H9 (cell line): ENCODE measurements around the gene PRADC1. TPM values are rescaled to one million over a fixed set of nuclear protein-coding genes. Genes with fewer than 3 reads are reported as not detected.

Source experiments
- DNase-seq: peaks from one replicate; pipeline ENCODE4 v3.0.0-alpha.2; 2017
- H2AFZ ChIP-seq: one replicate; pipeline ENCODE4 v1.6.1; 2013; ENCODE audit warnings: mild to moderate bottlenecking, low read length, control low read depth, moderate library complexity
- H2AK5ac ChIP-seq: 2 replicates; pipeline ENCODE4 v1.6.1; 2013; ENCODE audit warnings: low read length, control low read depth, mixed read lengths; ENCODE audit not compliant: insufficient read length
- H2BK120ac ChIP-seq: one replicate; pipeline ENCODE4 v1.6.1; 2013; ENCODE audit warnings: low read depth, mild to moderate bottlenecking, low read length, control low read depth, inconsistent platforms; ENCODE audit not compliant: poor library complexity, severe bottlenecking
- H2BK12ac ChIP-seq: 2 replicates; pipeline ENCODE4 v1.6.1; 2013; ENCODE audit warnings: low read length, control low read depth, mixed read lengths, low read depth; ENCODE audit not compliant: insufficient read length
- H2BK15ac ChIP-seq: 2 replicates; pipeline ENCODE4 v1.6.1; 2013; ENCODE audit warnings: low read depth, low read length, control low read depth
- H2BK20ac ChIP-seq: one replicate; pipeline ENCODE4 v1.6.1; 2013; ENCODE audit warnings: low read depth, mild to moderate bottlenecking, low read length, control low read depth, inconsistent platforms; ENCODE audit not compliant: poor library complexity, severe bottlenecking
- H2BK5ac ChIP-seq: 2 replicates; pipeline ENCODE4 v1.6.1; 2013; ENCODE audit warnings: low read length, control low read depth, mixed read lengths; ENCODE audit not compliant: insufficient read length
- H3K14ac ChIP-seq: 2 replicates; pipeline ENCODE4 v1.6.1; 2013; ENCODE audit warnings: low read length, control low read depth; ENCODE audit not compliant: insufficient read depth
- H3K18ac ChIP-seq: 2 replicates; pipeline ENCODE4 v1.6.1; 2013; ENCODE audit warnings: low read depth, mild to moderate bottlenecking, mixed read lengths, low read length, control low read depth; ENCODE audit not compliant: insufficient read length
- H3K23ac ChIP-seq: 2 replicates; pipeline ENCODE4 v1.6.1; 2013; ENCODE audit warnings: low read length, control low read depth, mixed read lengths, low read depth; ENCODE audit not compliant: insufficient read length
- H3K23me2 ChIP-seq: 2 replicates; pipeline ENCODE4 v1.6.1; 2013; ENCODE audit warnings: low read depth, mild to moderate bottlenecking, mixed read lengths, low read length, control low read depth; ENCODE audit not compliant: insufficient read length, poor library complexity, severe bottlenecking
- H3K27ac ChIP-seq: 2 replicates; pipeline ENCODE4 v1.5.1; 2013; ENCODE audit warnings: low read length, control low read depth, mixed read lengths, low read depth; ENCODE audit not compliant: insufficient read length
- H3K27me3 ChIP-seq: 2 replicates; pipeline ENCODE4 v1.6.1; 2013; ENCODE audit warnings: low read length, control low read depth, inconsistent platforms; ENCODE audit not compliant: insufficient read depth
- H3K4ac ChIP-seq: 2 replicates; pipeline ENCODE4 v1.6.1; 2013; ENCODE audit warnings: low read depth, mild to moderate bottlenecking, control low read depth, inconsistent platforms, low read length, moderate library complexity
- H3K4me1 ChIP-seq: 2 replicates; pipeline ENCODE4 v1.6.1; 2013; ENCODE audit warnings: low read length, control low read depth, inconsistent platforms; ENCODE audit not compliant: insufficient read depth
- H3K4me2 ChIP-seq: 2 replicates; pipeline ENCODE4 v1.6.1; 2013; ENCODE audit warnings: low read length, control low read depth, mixed read lengths; ENCODE audit not compliant: insufficient read length, insufficient read depth
- H3K56ac ChIP-seq: 2 replicates; pipeline ENCODE4 v1.6.1; 2013; ENCODE audit warnings: low read depth, mild to moderate bottlenecking, mixed read lengths, low read length, control low read depth; ENCODE audit not compliant: insufficient read length
- H3K79me1 ChIP-seq: 2 replicates; pipeline ENCODE4 v1.6.1; 2013; ENCODE audit warnings: low read depth, mild to moderate bottlenecking, moderate library complexity, low read length, control low read depth, inconsistent platforms; ENCODE audit not compliant: insufficient read depth, poor library complexity, severe bottlenecking
- H3K79me2 ChIP-seq: 2 replicates; pipeline ENCODE4 v1.6.1; 2013; ENCODE audit warnings: low read length, control low read depth, inconsistent platforms; ENCODE audit not compliant: insufficient read depth
- H3K9ac ChIP-seq: 2 replicates; pipeline ENCODE4 v1.6.1; 2013; ENCODE audit warnings: low read length, control low read depth, mixed read lengths; ENCODE audit not compliant: insufficient read length; ENCODE audit errors: extremely low read depth
- H3K9me3 ChIP-seq: one replicate; pipeline ENCODE4 v1.6.1; 2013; ENCODE audit warnings: low read depth, low read length, inconsistent platforms; ENCODE audit not compliant: control insufficient read depth
- H3T11ph ChIP-seq: one replicate; pipeline ENCODE4 v1.6.1; 2013; ENCODE audit warnings: mild to moderate bottlenecking, low read length, control low read depth, inconsistent platforms
- H4K20me1 ChIP-seq: one replicate; pipeline ENCODE4 v1.6.1; 2013; ENCODE audit not compliant: control insufficient read depth, insufficient read length, insufficient read depth
- H4K5ac ChIP-seq: 2 replicates; pipeline ENCODE4 v1.6.1; 2013; ENCODE audit warnings: low read depth, mild to moderate bottlenecking, mixed read lengths, low read length, control low read depth; ENCODE audit not compliant: insufficient read length
- H4K8ac ChIP-seq: replicated peaks from 2 replicates; pipeline ENCODE4 v1.6.1; 2013; ENCODE audit warnings: low read length, control low read depth, mixed read lengths, low read depth; ENCODE audit not compliant: insufficient read length
- H4K91ac ChIP-seq: 2 replicates; pipeline ENCODE4 v1.6.1; 2013; ENCODE audit warnings: low read depth, mild to moderate bottlenecking, moderate library complexity, mixed read lengths, low read length, control low read depth; ENCODE audit not compliant: insufficient read length
- H3K27ac Mint-ChIP-seq, 3 experiments: 2 replicates in 2 of 3; 3 replicates in 1 of 3; pipeline ENCODE4 v1.8.0; 2020 to 2021; ENCODE audit warnings: mixed read lengths in 3 of 3, mild to moderate bottlenecking in 1 of 3, moderate library complexity in 1 of 3
- H3K27me3 Mint-ChIP-seq: 2 replicates; pipeline ENCODE4 v1.8.0; 2021; ENCODE audit warnings: low read depth, mild to moderate bottlenecking, moderate library complexity, mixed read lengths
- H3K36me3 Mint-ChIP-seq, 3 experiments: 2 replicates in 2 of 3; 3 replicates in 1 of 3; pipeline ENCODE4 v1.8.0; 2020 to 2021; ENCODE audit warnings: low read depth in 3 of 3, mixed read lengths in 3 of 3; ENCODE audit not compliant: insufficient read depth in 1 of 3
- H3K4me1 Mint-ChIP-seq, 2 experiments: 2 replicates each; pipeline ENCODE4 v1.8.0; 2020; ENCODE audit warnings: mixed read lengths in 2 of 2
- H3K4me3 Mint-ChIP-seq, 2 experiments: 2 replicates in 1 of 2; 3 replicates in 1 of 2; pipeline ENCODE4 v1.8.0; 2020 to 2021; ENCODE audit warnings: mild to moderate bottlenecking in 2 of 2, mixed read lengths in 2 of 2, moderate library complexity in 1 of 2
- H3K9me3 Mint-ChIP-seq, 2 experiments: 2 replicates in 1 of 2; 3 replicates in 1 of 2; pipeline ENCODE4 v1.8.0; 2020; ENCODE audit warnings: mild to moderate bottlenecking in 2 of 2, mixed read lengths in 2 of 2, moderate library complexity in 1 of 2
- CTCF ChIP-seq: fragments of 200-600 bp; sonication (generic); conservative IDR thresholded peaks from 3 replicates; pipeline ENCODE4 v1.8.0; 2021; ENCODE audit warnings: antibody characterized with exemption, mild to moderate bottlenecking
- WGBS: extraction: QIAGEN DNeasy Blood & Tissue Kit; methylation state at CpG from one replicate; pipeline ENCODE4 v1.1.7; 2013; ENCODE audit warnings: missing lambda C conversion rate, low lambda C conversion rate, mixed read lengths; ENCODE audit not compliant: insufficient read length; ENCODE audit errors: extremely low coverage; 5-methylcytosine and 5-hydroxymethylcytosine counted together
- total RNA-seq: library from RNA; stranded (reverse); gene quantifications from 2 replicates; pipeline ENCODE4 v1.2.1, GENCODE V29; 2021

PRADC1 gene
- total RNA-seq, 1 experiment from 2014 or later = 9.6 TPM

GRCh38 chr2:73257021-73257420, 24.0 kb upstream of the PRADC1 start:
- no peak overlapping the region for H4K8ac ChIP-seq
- no peak overlapping the region for H3K4ac ChIP-seq
- no peaks in the 10 kb centered on the region for H3K23me2 ChIP-seq
- no peak overlapping the region for H2AFZ ChIP-seq
- H2BK12ac ChIP-seq = no peak overlapping the region
- no peak overlapping the region for H3K9ac ChIP-seq
- Mint-ChIP-seq H3K9me3 (no peaks in the 10 kb centered on the region; a peak in 1 of 5 replicates), H3K4me1 (peaks cover 17 to 18% of the 10 kb centered on the region in 2 experiments), H3K27me3 (no peaks in the 10 kb centered on the region), H3K27ac (peak overlapping the region in 2 of 3 experiments; percentile 64 to 91; a peak in 3 of 7 replicates), H3K4me3 (no peak overlapping the region), H3K36me3 (peaks cover 21 to 52% (median 28%) of the 10 kb centered on the region in 3 experiments; a peak in 6 of 7 replicates)
- H3K79me1 ChIP-seq = no peaks in the 10 kb centered on the region
- no peak overlapping the region for H3K56ac ChIP-seq
- H3K79me2 ChIP-seq = no peaks in the 10 kb centered on the region
- no peak overlapping the region for H2AK5ac ChIP-seq
- H3K14ac ChIP-seq = no peak overlapping the region
- H3K4me2 ChIP-seq = no peak overlapping the region
- no peak overlapping the region for H2BK5ac ChIP-seq
- H4K5ac ChIP-seq = no peak overlapping the region
- H3T11ph ChIP-seq = no peak overlapping the region
- H2BK15ac ChIP-seq = no peak overlapping the region
- TF ChIP-seq CTCF = no peak
- no peaks in the 10 kb centered on the region for H3K4me1 ChIP-seq
- H3K27ac ChIP-seq = no peak overlapping the region
- no peaks in the 10 kb centered on the region for H4K20me1 ChIP-seq
- no peaks in the 10 kb centered on the region for H3K9me3 ChIP-seq
- no peak overlapping the region for H2BK120ac ChIP-seq
- no peak overlapping the region for H4K91ac ChIP-seq
- no peak for DNase-seq
- no peaks in the 10 kb centered on the region for H3K27me3 ChIP-seq
- H3K18ac ChIP-seq = no peak overlapping the region
- no peak overlapping the region for H3K23ac ChIP-seq
- WGBS = no CpG with 5 or more reads among the region's 2 CpGs
- no peak overlapping the region for H2BK20ac ChIP-seq
